ENCODE measurements around the gene MRC2.
A peak's percentile ranks its signal among the peaks of the same experiment; 100 is the strongest.
"Not testable (repeated sequence)": the region's sequence is repeated elsewhere in the genome, so short reads cannot be mapped to it uniquely, and the experiment has no call there.

Gene MRC2

GRCh38 chr17:62627219-62627903, at the start of gene MRC2:
Gene MRC2, plus strand, starts transcription at chr17:62627670. Its CDS starts 133 bp downstream, at chr17:62627803.
- DNase-seq = peak; percentile 14

- DNase-seq = no peak
Observed at GRCh38 chr17:62578757-62579487, 48.5 kb upstream of the MRC2 start.

- DNase-seq = no peak
Observed at GRCh38 chr17:62580947-62581346, 46.5 kb upstream of the MRC2 start.

GRCh38 chr17:62581764-62582163, 45.7 kb upstream of the MRC2 start:
- DNase-seq = no peak

- no peak for DNase-seq
Observed at GRCh38 chr17:62587554-62587953, 39.9 kb upstream of the MRC2 start.

GRCh38 chr17:62588109-62588508, 39.4 kb upstream of the MRC2 start:
- no peak for DNase-seq

- DNase-seq = no peak
Observed at GRCh38 chr17:62591333-62591732, 36.1 kb upstream of the MRC2 start.

GRCh38 chr17:62591822-62592221, 35.6 kb upstream of the MRC2 start:
- DNase-seq = not testable (repeated sequence)

- no peak for DNase-seq
Observed at GRCh38 chr17:62592341-62593099, 35.0 kb upstream of the MRC2 start.

GRCh38 chr17:62595484-62595883, 32.0 kb upstream of the MRC2 start:
- no peak for DNase-seq

GRCh38 chr17:62596662-62597061, 30.8 kb upstream of the MRC2 start:
- DNase-seq = no peak

- no peak for DNase-seq
Observed at GRCh38 chr17:62597150-62597549, 30.3 kb upstream of the MRC2 start.

GRCh38 chr17:62597920-62598319, 29.6 kb upstream of the MRC2 start:
- DNase-seq = no peak

GRCh38 chr17:62599964-62600657, 27.4 kb upstream of the MRC2 start:
- DNase-seq = no peak

- DNase-seq = no peak
Observed at GRCh38 chr17:62600805-62601204, 26.7 kb upstream of the MRC2 start.

- DNase-seq = no peak
Observed at GRCh38 chr17:62601471-62601870, 26.0 kb upstream of the MRC2 start.

GRCh38 chr17:62603783-62604182, 23.7 kb upstream of the MRC2 start:
- not testable (repeated sequence) for DNase-seq

GRCh38 chr17:62605588-62605987, 21.9 kb upstream of the MRC2 start:
- no peak for DNase-seq

GRCh38 chr17:62611292-62611691, 16.2 kb upstream of the MRC2 start:
- peak; percentile 33 for DNase-seq

- DNase-seq = peak; percentile 31
Observed at GRCh38 chr17:62611728-62612127, 15.7 kb upstream of the MRC2 start.

- not testable (repeated sequence) for DNase-seq
Observed at GRCh38 chr17:62612289-62612688, 15.2 kb upstream of the MRC2 start.

GRCh38 chr17:62613095-62613494, 14.4 kb upstream of the MRC2 start:
- DNase-seq = not testable (repeated sequence)

GRCh38 chr17:62614142-62614541, 13.3 kb upstream of the MRC2 start:
- DNase-seq = no peak
